ENCODE results near the gene PLEKHG1.

DNA sequence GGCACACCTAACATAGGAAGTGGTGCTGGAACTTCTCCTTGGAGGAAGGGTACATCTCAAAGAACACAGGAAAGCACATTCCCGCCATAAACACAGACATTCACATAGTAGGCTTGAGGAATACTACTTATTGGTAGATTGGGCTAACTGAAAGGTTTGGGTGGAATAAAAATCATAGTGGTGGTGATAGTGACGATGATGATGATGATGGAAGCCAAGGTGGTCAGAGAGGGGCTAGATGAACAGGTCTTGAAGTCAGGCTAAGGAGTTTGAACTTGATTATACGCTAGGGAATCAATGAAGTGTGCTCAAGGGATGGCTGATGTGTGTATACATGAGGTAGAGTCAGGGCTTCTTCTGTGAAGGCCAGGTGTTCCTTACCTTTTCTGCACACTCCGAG is 12.0 kb upstream of the PLEKHG1 start:
- TF ChIP-seq, protein P1, sequence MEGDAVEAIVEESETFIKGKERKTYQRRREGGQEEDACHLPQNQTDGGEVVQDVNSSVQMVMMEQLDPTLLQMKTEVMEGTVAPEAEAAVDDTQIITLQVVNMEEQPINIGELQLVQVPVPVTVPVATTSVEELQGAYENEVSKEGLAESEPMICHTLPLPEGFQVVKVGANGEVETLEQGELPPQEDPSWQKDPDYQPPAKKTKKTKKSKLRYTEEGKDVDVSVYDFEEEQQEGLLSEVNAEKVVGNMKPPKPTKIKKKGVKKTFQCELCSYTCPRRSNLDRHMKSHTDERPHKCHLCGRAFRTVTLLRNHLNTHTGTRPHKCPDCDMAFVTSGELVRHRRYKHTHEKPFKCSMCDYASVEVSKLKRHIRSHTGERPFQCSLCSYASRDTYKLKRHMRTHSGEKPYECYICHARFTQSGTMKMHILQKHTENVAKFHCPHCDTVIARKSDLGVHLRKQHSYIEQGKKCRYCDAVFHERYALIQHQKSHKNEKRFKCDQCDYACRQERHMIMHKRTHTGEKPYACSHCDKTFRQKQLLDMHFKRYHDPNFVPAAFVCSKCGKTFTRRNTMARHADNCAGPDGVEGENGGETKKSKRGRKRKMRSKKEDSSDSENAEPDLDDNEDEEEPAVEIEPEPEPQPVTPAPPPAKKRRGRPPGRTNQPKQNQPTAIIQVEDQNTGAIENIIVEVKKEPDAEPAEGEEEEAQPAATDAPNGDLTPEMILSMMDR (IDR thresholded peaks at IDR 0.05; ENCODE audit: low read depth, low read length, poor library complexity, severe bottlenecking), result no peak
- TF ChIP-seq EZH2phosphoT487 (IDR thresholded peaks at IDR 0.05; ENCODE audit: borderline replicate concordance, low read length), result no peak
